CD4-positive, CD25-positive, alpha-beta regulatory T cell (primary cell): ENCODE data around the gene MAP4K1. TPM values are rescaled to one million over a fixed set of nuclear protein-coding genes. Genes with fewer than 3 reads are reported as not detected.

Experiments
- ATAC-seq, 2 donors: fragments of 150-1000 bp; cut with Tn5 transposase; one replicate each; pipeline ENCODE4 v1.10.0; 2021; ENCODE audit warnings: low read depth in 2 of 2, moderate number of reproducible peaks in 2 of 2, moderate library complexity in 1 of 2
- DNase-seq, 3 donors: peaks; one replicate each; pipeline versions ENCODE4 v3.0.0 to v3.0.0-alpha.2; 2012 to 2022; ENCODE audit warnings: mixed read lengths in 1 of 3
- H3K27ac ChIP-seq: one replicate; pipeline ENCODE4 v1.7.0; 2013; ENCODE audit warnings: mild to moderate bottlenecking, low read length; ENCODE audit not compliant: insufficient read depth, poor library complexity, severe bottlenecking
- H3K27me3 ChIP-seq: one replicate; pipeline ENCODE4 v1.7.0; 2013; ENCODE audit warnings: low read length; ENCODE audit not compliant: control insufficient read depth, insufficient read depth
- H3K36me3 ChIP-seq: one replicate; pipeline ENCODE4 v1.7.0; 2013; ENCODE audit warnings: mild to moderate bottlenecking, low read length, moderate library complexity; ENCODE audit not compliant: control insufficient read depth, insufficient read depth
- H3K4me1 ChIP-seq: 2 replicates; pipeline ENCODE4 v1.7.0; 2013; ENCODE audit warnings: mild to moderate bottlenecking, low read length; ENCODE audit not compliant: insufficient read depth, control insufficient read depth, poor library complexity, severe bottlenecking
- H3K4me3 ChIP-seq: one replicate; pipeline ENCODE4 v1.7.0; 2013; ENCODE audit warnings: low read depth, mild to moderate bottlenecking, low read length, moderate library complexity
- H3K9me3 ChIP-seq, 2 experiments: 1 replicate in 1 of 2; 2 replicates in 1 of 2; pipeline ENCODE4 v1.7.0; 2013; ENCODE audit warnings: low read length in 2 of 2, mild to moderate bottlenecking in 1 of 2, moderate library complexity in 1 of 2; ENCODE audit not compliant: control insufficient read depth in 2 of 2
- H3K27ac Mint-ChIP-seq, 3 donors: one replicate each; pipeline ENCODE4 v1.8.0; 2020 to 2022; ENCODE audit warnings: mild to moderate bottlenecking in 3 of 3, mixed read lengths in 3 of 3, moderate library complexity in 2 of 3
- H3K27me3 Mint-ChIP-seq: one replicate; pipeline ENCODE4 v1.8.0; 2022; ENCODE audit warnings: mild to moderate bottlenecking, mixed read lengths
- H3K36me3 Mint-ChIP-seq: one replicate; pipeline ENCODE4 v1.8.0; 2020; ENCODE audit warnings: mixed read lengths
- H3K4me1 Mint-ChIP-seq, 4 donors: one replicate each; pipeline ENCODE4 v1.8.0; 2020 to 2022; ENCODE audit warnings: mixed read lengths in 4 of 4, mild to moderate bottlenecking in 1 of 4
- H3K4me3 Mint-ChIP-seq, 4 donors: one replicate each; pipeline ENCODE4 v1.8.0; 2020 to 2022; ENCODE audit warnings: mild to moderate bottlenecking in 4 of 4, mixed read lengths in 4 of 4, moderate library complexity in 3 of 4
- H3K9me3 Mint-ChIP-seq, 7 donors: one replicate each; pipeline ENCODE4 v1.8.0; 2020 to 2022; ENCODE audit warnings: mixed read lengths in 7 of 7, mild to moderate bottlenecking in 3 of 7, moderate library complexity in 2 of 7
- polyA plus RNA-seq, 4 donors: library from polyadenylated mRNA; unstranded; fragments of 300-500 nt; fragmentation: Illumina TruSeq; gene quantifications; one replicate each; pipeline ENCODE4 v1.2.3, GENCODE V29; 2021
- total RNA-seq: library from RNA; stranded (reverse); gene quantifications from one replicate; pipeline ENCODE4 v1.2.3, GENCODE V29; 2022

Gene MAP4K1
- total and polyA plus RNA-seq, 5 donors from 2014 or later, result 117 to 310 (median 157) TPM

DNA sequence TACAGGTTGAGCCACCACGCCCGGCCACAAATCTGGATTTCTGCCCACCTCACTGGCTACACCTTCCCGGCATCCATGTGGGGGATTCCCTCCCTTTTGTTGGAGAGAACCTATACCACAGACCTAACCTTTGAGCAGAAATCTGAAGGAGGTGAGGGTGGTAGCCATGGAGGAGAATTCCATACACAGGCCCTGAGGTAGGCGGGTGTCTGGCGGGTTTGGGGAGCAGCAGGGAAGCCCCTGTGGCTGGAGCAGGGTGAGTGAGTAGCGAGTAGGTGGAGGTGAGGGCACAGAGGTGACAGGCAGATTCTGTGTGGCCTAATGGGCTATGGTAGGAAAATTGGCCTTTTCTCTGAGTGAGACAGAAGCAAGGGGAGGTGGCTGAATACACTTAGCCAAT is 11.8 kb upstream of the MAP4K1 start:
- DNase-seq (no peak), ATAC-seq (no peak)
- H3K4me1 ChIP-seq, result peaks cover 3% of the 10 kb centered on the region
- no peak overlapping the region for H3K4me3 ChIP-seq
- no peaks in the 10 kb centered on the region for H3K27me3 ChIP-seq
- H3K27me3 Mint-ChIP-seq, result no peaks in the 10 kb centered on the region
- no peaks in the 10 kb centered on the region for H3K9me3 Mint-ChIP-seq
- peaks cover 2 to 9% (median 5%) of the 10 kb centered on the region in 4 donors for H3K4me1 Mint-ChIP-seq
- no peak overlapping the region for H3K27ac ChIP-seq
- peaks cover 65% of the 10 kb centered on the region for H3K36me3 ChIP-seq
- H3K9me3 ChIP-seq, result no peaks in the 10 kb centered on the region
- peaks cover 34% of the 10 kb centered on the region for H3K36me3 Mint-ChIP-seq
- no peak overlapping the region for H3K4me3 Mint-ChIP-seq
- no peak overlapping the region for H3K27ac Mint-ChIP-seq

DNA sequence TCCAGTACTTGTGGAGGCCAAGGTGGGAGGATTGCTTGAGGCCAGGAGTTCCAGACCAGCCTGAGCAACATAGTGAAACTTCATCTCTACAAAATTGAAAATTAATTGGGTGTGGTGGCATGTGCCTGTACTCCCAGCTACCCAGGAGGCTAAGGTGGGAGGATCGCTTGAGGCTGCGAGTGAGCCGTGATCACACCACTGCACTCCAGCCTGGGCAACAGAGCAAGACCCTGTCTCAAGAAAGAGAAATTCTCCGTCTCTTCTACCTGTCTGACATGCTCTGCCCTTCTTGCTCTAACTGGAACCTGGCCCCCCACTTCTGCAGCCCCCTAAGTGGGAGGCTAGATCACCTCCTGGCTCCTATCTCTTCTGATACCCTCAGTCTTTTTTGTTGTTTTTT is 8.6 kb upstream of the MAP4K1 start:
- H3K9me3 ChIP-seq, result no peaks in the 10 kb centered on the region
- no peaks in the 10 kb centered on the region for H3K27me3 Mint-ChIP-seq
- no peak overlapping the region for H3K27ac ChIP-seq
- no peaks in the 10 kb centered on the region for H3K4me1 ChIP-seq
- no peaks in the 10 kb centered on the region for H3K27me3 ChIP-seq
- no peak overlapping the region for H3K4me3 ChIP-seq
- DNase-seq (no peak), ATAC-seq (no peak)
- peaks cover 33% of the 10 kb centered on the region for H3K36me3 Mint-ChIP-seq
- no peaks in the 10 kb centered on the region for H3K9me3 Mint-ChIP-seq
- peaks cover 0 to 10% (median 3%) of the 10 kb centered on the region in 4 donors for H3K4me1 Mint-ChIP-seq
- peak overlapping the region in 2 of 4 donors; percentile 3 to 63 for H3K4me3 Mint-ChIP-seq
- no peak overlapping the region for H3K27ac Mint-ChIP-seq
- peaks cover 78% of the 10 kb centered on the region for H3K36me3 ChIP-seq

DNA sequence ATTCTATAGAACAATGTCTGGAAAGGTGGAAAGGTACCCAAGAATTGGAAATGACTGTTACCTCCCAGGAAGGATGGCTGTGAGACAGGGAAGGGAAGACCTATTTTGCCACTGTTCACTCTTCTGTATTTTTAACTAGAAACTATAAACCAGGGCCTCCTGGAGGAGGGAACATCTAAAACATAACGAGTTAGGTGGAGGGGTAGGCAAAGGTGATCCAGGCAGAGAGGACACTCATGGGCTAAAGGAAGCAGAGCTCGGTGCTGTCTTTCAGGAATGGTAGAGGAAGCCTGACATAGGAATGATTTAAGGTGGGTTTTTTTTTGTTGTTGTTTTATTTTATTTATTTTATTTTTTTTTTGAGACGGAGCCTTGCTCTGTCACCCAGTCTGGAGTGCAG is 7.1 kb upstream of the MAP4K1 start:
- H3K4me3 Mint-ChIP-seq, result no peak overlapping the region
- no peak for ATAC-seq
- H3K27ac Mint-ChIP-seq, result no peak overlapping the region

DNA sequence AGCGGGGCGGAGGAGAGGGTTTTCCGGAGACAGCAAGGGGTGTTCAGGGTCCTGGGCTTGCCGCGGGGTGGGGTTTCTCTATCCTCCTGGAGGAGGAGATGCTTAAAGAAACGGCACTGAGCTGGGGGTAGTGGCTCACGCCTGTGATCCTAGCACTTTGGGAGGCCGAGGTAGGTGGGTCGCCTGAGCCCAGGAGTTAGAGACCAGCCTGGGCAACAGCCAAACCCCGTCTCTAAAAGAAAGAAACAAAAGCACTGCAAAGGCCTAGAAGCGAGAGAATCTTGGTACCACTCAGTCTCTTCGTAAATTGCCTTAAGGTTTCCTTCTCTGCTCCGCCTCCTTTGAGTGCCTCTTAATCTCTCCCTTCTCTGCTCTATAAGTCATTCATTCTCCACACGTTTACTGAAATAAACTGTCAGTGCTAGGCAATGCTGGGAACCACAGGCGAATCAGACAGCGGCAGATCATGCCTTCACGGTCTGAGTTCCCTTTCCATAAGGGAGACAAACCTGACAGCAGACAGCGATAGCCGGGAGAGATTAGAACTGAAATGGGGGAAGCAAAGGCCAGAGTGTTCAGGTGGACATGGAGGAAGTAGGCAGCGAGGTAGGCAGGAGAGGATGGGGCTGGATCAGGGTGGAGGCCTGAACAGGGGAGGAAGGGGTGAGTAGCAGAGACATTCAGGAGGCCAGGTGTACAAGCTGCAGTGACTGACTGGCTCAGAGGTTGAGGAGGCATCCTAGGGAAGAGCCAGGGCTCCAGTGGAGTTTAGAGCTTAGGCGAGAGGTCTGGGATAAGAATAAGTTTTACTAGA is 1.8 kb upstream of the MAP4K1 start:
- H3K4me3 Mint-ChIP-seq, result peak overlapping the region; percentile 95 to 100 (median 98)
- H3K36me3 Mint-ChIP-seq, result peaks cover 23% of the 10 kb centered on the region
- H3K9me3 ChIP-seq, result no peaks in the 10 kb centered on the region
- peaks cover 38% of the 10 kb centered on the region for H3K36me3 ChIP-seq
- H3K27me3 Mint-ChIP-seq, result no peaks in the 10 kb centered on the region
- H3K4me1 Mint-ChIP-seq, result peaks cover 5 to 65% (median 26%) of the 10 kb centered on the region in 4 donors
- peak overlapping the region; percentile 92 for H3K4me3 ChIP-seq
- DNase-seq (no peak), ATAC-seq (no peak)
- peak overlapping the region; percentile 92 for H3K27ac ChIP-seq
- H3K9me3 Mint-ChIP-seq, result no peaks in the 10 kb centered on the region
- H3K27ac Mint-ChIP-seq, result peak overlapping the region; percentile 96 to 100 (median 99)
- H3K27me3 ChIP-seq, result no peaks in the 10 kb centered on the region
- peaks cover 47% of the 10 kb centered on the region for H3K4me1 ChIP-seq

More for the DNA sequence above, 7.1 kb upstream of the MAP4K1 start:
- no peaks in the 10 kb centered on the region for H3K9me3 ChIP-seq
- H3K4me3 ChIP-seq, result no peak overlapping the region
- H3K27ac ChIP-seq, result no peak overlapping the region
- Mint-ChIP-seq H3K9me3 (no peaks in the 10 kb centered on the region), H3K27me3 (no peaks in the 10 kb centered on the region), H3K36me3 (peaks cover 29% of the 10 kb centered on the region), H3K4me1 (peaks cover 0 to 19% (median 6%) of the 10 kb centered on the region in 4 donors)
- H3K4me1 ChIP-seq, result peaks cover 7% of the 10 kb centered on the region
- peaks cover 78% of the 10 kb centered on the region for H3K36me3 ChIP-seq
- no peaks in the 10 kb centered on the region for H3K27me3 ChIP-seq
- no peak for DNase-seq

DNA sequence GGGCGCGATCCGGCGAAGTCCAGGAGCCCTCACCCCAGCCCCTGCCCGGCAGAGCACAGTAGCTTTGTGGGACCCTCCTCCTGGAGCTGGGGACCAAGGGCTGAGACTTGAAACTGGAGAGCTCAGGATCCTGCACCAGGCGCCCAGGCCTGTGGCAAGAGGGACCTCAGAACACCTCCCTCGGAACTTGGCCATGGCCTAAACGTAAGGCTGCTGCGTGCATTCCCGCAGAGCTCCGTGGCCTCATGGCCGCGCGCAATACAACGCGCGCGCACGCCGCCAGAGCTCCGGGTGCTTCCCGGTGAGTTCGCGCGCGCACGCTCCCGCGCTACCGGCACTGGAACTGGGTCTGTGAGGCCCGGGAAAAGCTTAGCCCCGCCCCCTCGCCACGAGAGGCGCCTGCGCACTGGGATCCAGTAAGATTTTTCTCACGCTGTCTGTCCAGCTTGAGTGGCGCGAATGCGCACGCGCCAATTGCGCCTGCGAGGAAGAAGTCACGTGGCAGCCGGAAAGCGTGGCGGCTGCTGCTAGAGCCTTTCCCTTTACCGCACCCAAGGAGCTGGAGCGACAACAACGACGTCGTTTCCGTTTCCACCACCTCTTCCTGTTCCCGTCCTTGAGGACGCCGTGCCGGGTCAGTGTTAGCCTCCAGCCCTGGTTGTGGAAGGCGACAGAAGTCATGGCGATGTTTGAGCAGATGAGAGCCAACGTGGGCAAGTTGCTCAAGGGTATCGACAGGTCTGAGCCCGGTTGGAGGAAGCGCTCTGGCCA is 1.0 kb upstream of the MAP4K1 start, which contains the start of gene EIF3K:
Gene EIF3K (plus strand): TSS at position 599 of the 771 bp plus-strand sequence. CDS start 81 bp downstream, at position 680.
- H3K27me3 ChIP-seq, result no peaks in the 10 kb centered on the region
- peak; percentile 96 to 99 (median 97) for DNase-seq
- peaks cover 5 to 73% (median 26%) of the 10 kb centered on the region in 4 donors for H3K4me1 Mint-ChIP-seq
- peak within 1 kb of the TSS; percentile 92 for H3K4me3 ChIP-seq
- H3K27ac ChIP-seq, result peak within 1 kb of the TSS; percentile 92
- no peaks in the 10 kb centered on the region for H3K9me3 ChIP-seq
- peak within 1 kb of the TSS; percentile 96 to 100 (median 99) for H3K27ac Mint-ChIP-seq
- H3K36me3 Mint-ChIP-seq, result peaks cover 23% of the 10 kb centered on the region
- H3K36me3 ChIP-seq, result peaks cover 32% of the 10 kb centered on the region
- ATAC-seq, result peak; percentile 65 to 66
- H3K9me3 Mint-ChIP-seq, result no peaks in the 10 kb centered on the region
- peaks cover 54% of the 10 kb centered on the region for H3K4me1 ChIP-seq
- peak within 1 kb of the TSS; percentile 95 to 100 (median 98) for H3K4me3 Mint-ChIP-seq
- no peaks in the 10 kb centered on the region for H3K27me3 Mint-ChIP-seq

DNA sequence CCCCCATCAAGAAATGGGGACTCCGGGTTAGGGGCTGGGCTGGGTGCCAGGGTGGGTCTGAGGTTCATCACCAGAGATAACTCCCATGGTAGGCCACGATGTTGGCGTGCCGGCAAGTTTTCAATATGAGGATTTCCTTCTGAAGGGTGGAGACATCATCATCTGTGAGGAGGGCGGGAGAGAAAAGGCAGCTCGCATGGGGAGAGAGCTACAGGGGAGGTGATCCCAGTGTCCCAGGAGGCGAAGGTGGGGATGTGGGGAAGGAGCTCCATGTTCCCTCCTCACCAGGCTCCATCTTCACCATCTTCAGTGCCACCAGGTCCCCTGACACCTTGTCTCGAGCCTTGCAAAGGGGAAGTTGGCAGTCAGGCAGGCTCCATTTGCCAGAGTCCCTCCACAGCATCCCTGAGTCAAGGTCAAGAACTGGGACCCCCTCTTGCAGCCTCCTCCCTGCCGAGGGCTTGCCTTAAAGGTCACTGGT is 430 bp downstream of the MAP4K1 start:
- no peaks in the 10 kb centered on the region for H3K9me3 ChIP-seq
- no peaks in the 10 kb centered on the region for H3K27me3 ChIP-seq
- peaks cover 58% of the 10 kb centered on the region for H3K4me1 ChIP-seq
- Mint-ChIP-seq H3K27ac (peak overlapping the region; percentile 95 to 100 (median 99)), H3K9me3 (no peaks in the 10 kb centered on the region), H3K27me3 (no peaks in the 10 kb centered on the region), H3K4me3 (peak overlapping the region; percentile 95 to 100 (median 98)), H3K36me3 (peaks cover 32% of the 10 kb centered on the region), H3K4me1 (peaks cover 5 to 86% (median 28%) of the 10 kb centered on the region in 4 donors)
- DNase-seq (peak in 1 of 3 donors; percentile 39), ATAC-seq (no peak)
- H3K27ac ChIP-seq, result peak overlapping the region; percentile 92
- peak overlapping the region; percentile 89 for H3K4me3 ChIP-seq
- H3K36me3 ChIP-seq, result peaks cover 35% of the 10 kb centered on the region

DNA sequence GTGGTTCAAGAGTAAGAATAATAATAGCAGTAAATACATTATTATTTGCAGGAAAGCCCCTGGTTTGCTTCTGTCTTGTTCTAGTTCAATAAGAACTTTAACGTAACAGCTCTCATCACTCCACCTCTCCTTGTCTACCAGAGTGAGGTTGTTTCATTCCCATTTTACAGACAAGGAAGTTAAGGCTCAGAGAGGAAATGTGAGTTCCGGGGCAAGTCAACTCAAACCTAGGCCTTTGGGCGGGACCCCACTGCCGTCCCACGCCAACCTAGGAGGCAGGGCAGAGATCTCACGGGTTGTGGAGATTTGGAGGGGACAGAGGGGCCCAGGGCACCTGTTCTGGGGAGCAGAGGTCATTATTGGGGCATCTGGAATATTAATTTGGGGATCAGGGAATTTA is 1.5 kb downstream of the MAP4K1 start:
- Histone ChIP-seq H3K27ac (peak overlapping the region; percentile 92), H3K4me3 (peak overlapping the region; percentile 89), H3K9me3 (no peaks in the 10 kb centered on the region), H3K27me3 (no peaks in the 10 kb centered on the region), H3K36me3 (peaks cover 33% of the 10 kb centered on the region), H3K4me1 (peaks cover 58% of the 10 kb centered on the region)
- Mint-ChIP-seq H3K27ac (peak overlapping the region; percentile 95 to 100 (median 99)), H3K4me1 (peaks cover 5 to 77% (median 26%) of the 10 kb centered on the region in 4 donors), H3K27me3 (no peaks in the 10 kb centered on the region), H3K36me3 (peaks cover 25% of the 10 kb centered on the region), H3K4me3 (peak overlapping the region; percentile 95 to 100 (median 98)), H3K9me3 (no peaks in the 10 kb centered on the region)
- ATAC-seq (no peak), DNase-seq (no peak)
